Measurements from ENCODE around the gene CAMK1D.

CAMK1D gene

GRCh38 chr10:12606461-12606860 lies 257.1 kb downstream of the CAMK1D start:
- no peak for DNase-seq

- DNase-seq, result no peak
Observed at GRCh38 chr10:12608761-12609160, 259.4 kb downstream of the CAMK1D start.

DNA sequence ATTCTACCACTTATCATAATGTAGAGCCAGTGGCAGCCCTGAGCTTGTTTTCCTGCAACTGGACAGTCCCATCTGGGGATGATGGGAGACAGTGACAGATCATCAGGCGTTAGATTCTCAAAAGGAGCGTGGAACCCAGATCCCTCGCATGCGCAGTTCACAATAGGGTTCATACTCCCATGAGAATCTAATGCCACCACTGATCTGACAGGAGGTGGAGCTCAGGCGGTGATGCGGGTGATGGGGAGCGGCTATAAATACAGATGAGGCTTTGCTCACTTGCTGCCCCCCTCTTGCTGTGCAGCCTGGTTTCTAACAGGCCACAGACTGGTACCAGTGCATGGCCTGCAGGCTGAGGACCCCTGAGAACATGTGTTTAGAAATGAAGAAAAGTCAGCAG lies 260.1 kb downstream of the CAMK1D start:
- no peak for DNase-seq

- DNase-seq, result no peak
Observed at GRCh38 chr10:12613136-12613535, 263.8 kb downstream of the CAMK1D start.

- DNase-seq, result no peak
Observed at GRCh38 chr10:12614177-12614995, 265.0 kb downstream of the CAMK1D start.

DNA sequence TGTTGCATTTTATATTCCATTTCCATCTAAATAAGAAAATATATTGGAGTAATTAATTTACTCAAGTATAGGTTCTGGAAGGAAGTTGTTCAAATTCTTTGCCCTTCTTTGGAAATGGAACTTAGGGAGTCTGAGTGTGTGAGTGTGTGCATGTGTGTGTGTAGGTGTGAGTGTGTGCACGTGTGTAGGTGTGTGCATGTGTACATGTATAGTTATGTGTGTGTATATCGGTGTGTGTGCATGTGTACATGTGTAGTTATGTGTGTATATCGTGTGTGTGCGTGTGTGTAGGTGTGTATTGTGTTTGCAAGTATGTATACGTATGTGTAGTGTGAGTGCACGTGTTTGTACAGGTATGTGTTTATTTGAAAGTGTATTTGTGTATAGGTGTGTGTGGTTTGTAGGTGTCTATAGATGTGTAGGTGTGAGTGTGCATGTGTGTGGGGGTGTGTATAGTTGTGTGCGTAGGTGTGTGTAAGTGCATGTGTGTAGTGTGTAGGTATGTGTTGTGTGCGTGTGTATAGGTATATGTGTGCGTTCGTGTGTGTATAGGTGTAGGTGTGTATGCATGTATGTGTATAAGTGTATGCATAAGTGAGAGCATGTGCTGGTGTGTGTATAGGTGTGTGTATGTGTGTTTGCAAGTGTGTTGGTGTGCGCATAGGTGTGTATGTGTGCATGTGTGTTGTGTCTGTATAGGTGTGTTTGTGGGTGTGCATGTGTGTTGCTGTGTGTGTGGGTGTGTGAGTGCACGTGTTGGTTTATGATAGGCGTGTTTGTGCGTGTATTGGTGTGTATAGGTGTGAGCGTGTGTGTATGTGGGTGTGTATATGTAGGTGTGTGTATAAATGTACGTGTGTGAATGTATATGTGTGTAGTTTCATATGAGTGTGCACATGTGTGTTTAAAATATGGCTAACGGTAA lies 266.2 kb downstream of the CAMK1D start:
- DNase-seq, result no peak

- no peak for DNase-seq
Observed at GRCh38 chr10:12617191-12618175, 268.1 kb downstream of the CAMK1D start.

DNA sequence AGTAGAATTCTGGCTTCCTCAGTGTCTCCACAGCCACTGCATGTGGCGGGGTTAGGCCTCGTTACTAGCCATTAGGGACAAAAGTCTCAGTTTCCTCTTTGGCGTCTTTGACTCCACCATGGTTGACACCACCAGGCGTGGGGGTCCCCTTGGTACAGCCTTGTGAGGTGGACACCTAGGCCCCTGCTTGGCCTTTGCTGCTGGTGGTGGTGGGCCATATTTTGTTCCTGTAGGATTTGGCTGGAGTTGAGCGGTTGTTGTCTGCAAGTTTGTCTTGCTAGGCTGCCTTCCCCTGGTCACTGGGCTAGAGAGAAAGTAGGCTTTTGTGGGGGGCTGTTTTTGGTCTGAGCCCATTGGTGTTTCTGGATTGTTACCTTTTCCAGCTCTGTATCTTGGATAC lies 272.7 kb downstream of the CAMK1D start:
- DNase-seq, result no peak

GRCh38 chr10:12622691-12623090 lies 273.3 kb downstream of the CAMK1D start:
- no peak for DNase-seq

GRCh38 chr10:12625393-12626023 lies 276.2 kb downstream of the CAMK1D start:
- no peak for DNase-seq

DNA sequence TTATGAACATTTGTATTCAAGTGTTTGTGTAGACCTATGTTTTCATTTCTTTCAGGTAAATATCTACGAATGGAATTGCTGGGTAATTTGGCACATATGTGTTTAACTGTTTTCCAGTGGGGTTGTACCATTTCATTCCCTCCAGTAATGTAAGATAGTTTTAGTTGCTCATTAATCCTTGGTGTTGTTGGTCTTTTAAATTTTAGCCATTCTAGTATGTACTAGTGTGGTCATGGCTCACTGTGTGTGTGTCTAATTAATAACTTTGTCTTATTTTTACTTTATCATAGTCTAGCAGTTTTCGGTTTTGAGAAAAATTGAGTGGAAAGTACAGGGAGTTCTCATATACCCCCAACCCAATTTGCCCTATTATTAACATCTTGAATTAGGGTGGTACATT lies 278.8 kb downstream of the CAMK1D start:
- no peak for DNase-seq

DNA sequence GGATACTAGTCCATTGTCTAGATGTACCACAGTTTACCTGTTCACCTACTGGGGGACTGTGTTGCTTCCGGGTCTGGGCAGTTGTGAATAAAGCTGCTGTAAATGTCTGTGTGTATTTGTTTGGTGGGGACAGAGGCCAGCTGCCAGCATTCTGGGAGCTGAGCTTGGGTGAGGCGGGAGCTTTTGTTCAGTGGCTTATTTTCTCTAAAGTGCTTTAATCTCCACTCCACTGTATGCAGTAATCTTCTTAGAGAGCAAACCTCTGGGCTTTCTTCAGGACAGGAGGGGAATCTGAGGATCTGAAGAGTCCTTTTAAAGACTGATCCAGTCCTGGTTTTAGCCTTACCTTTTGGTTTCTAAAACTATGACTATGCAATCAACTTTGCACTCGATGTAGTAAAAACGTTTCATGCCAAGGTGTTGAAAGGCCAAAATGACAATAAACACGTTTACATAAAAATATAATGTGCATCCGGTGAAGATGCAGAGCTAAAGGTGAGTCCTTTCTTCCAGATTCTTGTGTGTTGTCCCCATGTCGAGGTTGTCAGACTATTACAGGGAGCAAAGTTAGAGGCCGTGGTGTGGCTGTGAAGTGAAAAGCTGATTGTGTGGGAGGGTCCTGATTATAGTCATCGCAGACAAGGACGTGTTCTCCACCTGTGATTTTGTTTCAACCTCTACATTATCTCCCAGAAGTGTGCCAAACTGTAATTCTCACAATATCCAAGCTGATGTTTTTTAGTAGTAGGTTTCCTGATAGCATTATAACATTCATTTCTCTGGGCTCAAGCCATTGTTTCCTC lies 279.8 kb downstream of the CAMK1D start:
- no peak for DNase-seq

DNA sequence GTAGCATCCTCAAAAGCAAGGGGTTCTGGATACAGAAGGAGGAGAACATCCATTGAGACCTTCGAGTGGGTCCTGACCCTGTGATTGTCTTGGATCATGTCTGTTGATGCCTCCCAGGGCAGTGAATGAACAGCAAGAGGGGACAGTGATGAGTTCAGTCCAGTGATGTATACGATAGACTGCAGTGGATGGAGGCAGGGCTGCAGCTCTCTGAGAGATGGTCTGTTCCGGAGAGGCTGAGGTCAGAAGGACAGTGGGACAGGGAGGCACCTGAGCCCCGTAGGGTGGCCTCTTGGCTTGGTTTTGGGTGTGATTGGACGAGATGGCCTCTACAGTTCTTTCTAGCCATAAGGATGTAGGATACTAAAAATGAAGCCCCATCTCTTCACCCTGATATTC lies 280.4 kb downstream of the CAMK1D start:
- DNase-seq, result no peak

- DNase-seq, result no peak
Observed at GRCh38 chr10:12631216-12631615, 281.9 kb downstream of the CAMK1D start.

DNA sequence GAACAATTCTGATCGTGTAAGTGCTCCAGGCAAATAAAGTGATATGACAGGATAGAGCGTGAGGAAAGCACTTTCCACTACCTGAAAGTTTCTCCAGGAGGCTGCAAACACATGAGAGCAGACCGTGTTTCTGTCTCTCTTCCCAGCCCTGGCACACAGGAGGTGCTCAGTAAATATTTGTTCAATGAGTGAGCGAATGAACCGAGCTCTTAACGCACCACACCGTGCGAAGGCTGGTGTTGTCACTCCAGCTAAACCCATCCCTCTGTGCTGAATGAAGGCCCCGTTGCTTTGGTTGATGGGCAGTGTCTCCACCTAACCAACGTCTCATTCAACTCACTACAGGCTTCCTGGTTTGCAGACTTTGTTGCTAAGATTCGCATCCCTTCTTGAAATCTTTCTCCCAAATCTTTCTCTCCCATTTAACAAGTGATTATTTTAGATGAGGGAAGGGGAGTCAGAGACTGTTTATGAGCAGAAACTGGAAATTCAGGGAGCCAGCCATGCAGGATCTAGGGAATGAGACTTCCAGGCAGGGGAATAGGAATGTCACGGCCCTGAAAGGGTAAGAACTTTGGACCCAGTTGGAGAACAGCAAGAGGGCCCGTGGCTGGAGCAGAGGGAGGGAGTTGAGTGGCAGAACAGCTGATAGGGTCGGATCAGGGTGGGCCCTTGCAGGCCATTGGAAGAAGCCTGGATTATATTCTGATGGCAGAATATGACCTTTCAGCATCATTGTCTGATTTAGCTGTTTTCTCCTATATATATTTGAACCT lies 282.6 kb downstream of the CAMK1D start:
- no peak for DNase-seq

DNA sequence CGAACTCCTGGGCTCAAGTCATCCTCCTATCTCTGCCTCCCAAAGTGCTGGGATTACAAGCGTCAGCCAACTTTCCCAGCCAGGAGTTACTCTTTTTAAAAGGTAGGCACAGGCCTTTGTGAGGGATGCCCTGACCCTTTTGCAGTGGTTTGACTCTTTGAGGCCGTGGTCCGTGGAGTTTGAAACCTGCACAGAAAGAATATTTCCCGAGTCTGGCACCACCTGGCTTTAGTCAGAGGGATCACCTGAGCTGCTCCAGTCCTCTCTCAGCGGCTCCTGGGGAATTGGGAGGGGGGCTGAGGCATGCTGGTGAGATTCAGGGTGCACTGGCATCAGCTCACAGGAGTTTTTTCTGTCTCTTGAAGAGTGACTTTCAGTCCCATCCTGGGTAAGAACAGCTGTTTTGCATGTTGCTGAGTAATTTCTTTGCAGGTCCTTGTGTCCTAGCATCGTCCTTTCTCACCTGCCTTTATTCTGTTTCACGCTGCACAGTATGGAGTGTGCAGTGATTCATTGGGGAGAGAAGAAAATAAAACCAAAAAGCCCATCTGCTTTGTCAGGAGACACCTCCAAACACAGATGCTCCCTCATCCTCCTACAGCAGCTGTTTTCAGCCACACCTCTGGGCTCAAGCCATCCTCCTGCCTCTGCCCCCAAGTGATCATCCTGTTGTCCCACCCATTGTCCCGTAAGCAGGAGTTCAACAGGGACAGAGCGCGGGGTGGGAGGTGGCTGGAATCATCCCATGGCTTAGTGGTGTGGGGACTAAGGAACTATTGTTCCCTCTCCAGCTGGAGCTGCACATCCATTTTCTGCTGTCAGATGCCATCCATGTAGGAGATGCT lies 284.7 kb downstream of the CAMK1D start:
- no peak for DNase-seq

DNA sequence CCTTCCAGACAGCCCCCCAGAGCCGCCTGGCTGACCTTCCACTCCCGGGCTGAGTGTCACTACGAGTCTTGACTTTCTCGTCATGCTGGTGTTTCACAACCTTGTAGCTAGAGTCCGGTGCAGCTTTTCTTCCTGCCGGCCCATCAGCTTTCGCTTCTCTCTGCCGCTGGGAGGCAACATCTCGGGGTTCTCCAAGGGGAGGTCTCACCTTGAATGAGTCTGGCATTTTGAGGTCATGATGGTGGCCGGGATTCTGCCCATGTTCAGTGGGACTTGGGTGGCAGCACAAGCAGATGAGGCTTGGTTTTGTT lies 285.2 kb downstream of the CAMK1D start:
- no peak for DNase-seq

- DNase-seq, result no peak
Observed at GRCh38 chr10:12635127-12635541, 285.8 kb downstream of the CAMK1D start.

GRCh38 chr10:12636571-12636970 lies 287.2 kb downstream of the CAMK1D start:
- no peak for DNase-seq

GRCh38 chr10:12637649-12638048 lies 288.3 kb downstream of the CAMK1D start:
- no peak for DNase-seq
